GM12873 (cell line): ENCODE data around the gene PINLYP.

Experiments
- CTCF ChIP-seq: IDR thresholded peaks from 2 replicates; pipeline ENCODE4 v1.5.1; 2012; ENCODE audit warnings: low read depth, mild to moderate bottlenecking, moderate library complexity, low read length, control low read depth; ENCODE audit not compliant: insufficient read depth; ENCODE audit errors: missing control alignments

The PINLYP gene

GRCh38 chr19:43552616-43553015 lies 23.0 kb upstream of the PINLYP start:
- no peak for TF ChIP-seq CTCF

- no peak for TF ChIP-seq CTCF
Observed at GRCh38 chr19:43553656-43554055, 21.9 kb upstream of the PINLYP start.

- TF ChIP-seq CTCF, result no peak
Observed at GRCh38 chr19:43554317-43554895, 21.2 kb upstream of the PINLYP start.

DNA sequence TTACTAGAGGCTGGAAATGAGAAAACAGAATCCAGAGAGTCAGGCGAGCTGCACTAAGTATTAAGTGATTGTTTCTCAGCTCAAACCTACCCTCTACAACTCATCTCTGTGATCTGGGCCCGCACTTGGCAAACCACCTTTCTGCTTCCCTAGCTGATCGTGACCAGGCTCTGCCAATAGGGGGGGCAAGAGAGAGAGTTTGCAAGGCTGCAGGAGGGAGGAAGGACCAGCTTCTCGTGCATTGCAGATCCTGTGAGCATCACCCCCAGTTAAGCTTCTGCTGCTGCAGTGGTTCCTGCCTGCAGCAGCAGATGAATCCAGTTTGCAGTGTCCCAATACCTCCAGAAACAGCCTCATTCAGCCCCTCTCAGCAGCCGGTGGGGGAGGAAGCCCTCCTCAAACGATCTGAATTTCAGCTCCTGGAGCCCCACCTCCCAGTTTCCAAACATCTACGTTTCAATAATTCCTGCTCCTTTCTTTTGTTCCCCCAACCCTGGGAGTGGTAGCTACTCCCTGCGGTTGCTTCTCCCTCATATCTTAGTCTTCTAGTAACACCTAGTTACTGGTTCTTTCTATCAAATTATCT lies 20.3 kb upstream of the PINLYP start:
- peak; percentile 96 for TF ChIP-seq CTCF

DNA sequence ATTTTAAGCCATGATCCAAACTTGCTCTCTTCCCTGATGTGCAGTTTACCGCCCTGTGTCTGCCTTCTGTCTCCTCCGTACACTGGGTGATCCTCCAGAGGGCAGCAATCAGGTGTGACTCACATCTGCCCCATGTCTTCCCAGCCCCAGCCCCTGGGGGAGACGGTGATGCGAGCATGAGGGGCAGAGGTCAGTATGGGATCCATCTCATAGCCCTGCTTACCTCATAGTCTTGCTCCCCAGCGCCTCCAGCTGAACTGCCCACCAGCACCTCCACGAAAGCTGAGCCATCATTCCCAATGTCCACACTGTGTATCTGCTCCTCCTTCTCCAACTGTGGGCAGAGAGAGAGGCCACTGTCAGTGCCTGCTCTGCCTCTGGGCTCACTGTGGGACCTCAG lies 14.9 kb upstream of the PINLYP start:
- TF ChIP-seq CTCF, result peak; percentile 1

DNA sequence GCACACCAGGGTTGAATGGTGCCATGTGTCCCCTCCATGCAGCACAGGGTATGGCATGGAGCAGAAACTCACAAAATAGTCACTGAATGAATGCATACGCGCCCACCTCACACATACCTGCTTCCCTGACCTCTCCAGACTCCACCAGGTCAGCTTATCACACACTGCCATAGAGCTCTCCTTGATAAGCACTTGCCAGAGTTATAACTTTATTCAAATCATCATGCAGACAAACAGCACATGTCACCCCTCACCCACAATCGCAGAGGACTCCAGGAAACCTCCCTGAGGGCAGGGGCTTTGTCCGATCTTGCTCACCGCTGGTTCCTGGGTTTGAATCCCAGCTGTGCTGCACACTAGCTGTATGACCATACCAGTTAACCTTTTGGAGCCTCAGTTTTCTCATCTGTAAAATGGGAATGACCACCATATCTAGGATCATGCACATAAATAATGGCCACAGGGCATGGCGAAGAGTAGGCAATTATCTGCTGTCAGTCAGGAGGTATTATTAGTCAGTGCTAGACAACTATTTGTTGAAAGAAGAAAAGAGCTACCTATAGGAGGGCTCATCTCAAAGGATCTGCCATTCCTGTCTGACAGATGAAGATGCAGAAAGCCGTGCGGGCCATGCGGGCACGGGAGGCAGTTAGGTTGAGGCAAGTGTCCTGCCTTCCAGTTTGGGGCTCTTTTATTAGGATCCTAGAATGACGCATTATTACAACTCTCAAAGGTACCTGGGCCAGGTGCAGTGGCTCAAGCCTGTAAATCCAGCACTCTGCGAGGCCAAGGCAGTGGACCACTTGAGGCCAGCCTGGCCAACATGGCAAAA lies 14.2 kb upstream of the PINLYP start:
- TF ChIP-seq CTCF, result no peak

DNA sequence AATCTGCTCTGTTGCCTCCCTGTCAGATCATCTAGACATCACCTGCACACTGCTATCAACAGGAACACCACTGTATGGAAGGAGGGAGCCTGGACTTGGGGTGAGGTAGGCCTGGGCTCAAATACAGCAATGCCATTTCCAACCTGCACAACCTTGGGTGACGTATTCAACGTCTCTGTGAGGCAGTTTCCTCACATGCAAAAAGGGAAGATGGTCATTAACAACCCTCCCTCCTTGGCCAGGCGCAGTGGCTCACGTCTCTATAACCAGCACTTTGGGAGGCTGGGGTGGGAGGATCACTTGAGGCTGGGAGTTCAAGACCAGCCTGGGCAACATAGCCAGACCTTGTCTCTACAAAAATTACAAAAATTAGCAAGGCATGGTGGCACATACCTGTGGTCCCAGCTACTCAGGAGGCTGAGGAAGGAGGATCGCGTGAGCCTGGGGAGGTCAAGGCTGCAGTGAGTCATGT lies 13.3 kb upstream of the PINLYP start:
- TF ChIP-seq CTCF, result no peak
